Measurements from ENCODE around the gene RSAD2.
"Not testable (repeated sequence)": the region's sequence is repeated elsewhere in the genome, so short reads cannot be mapped to it uniquely, and the experiment has no call there.

The RSAD2 gene

DNA sequence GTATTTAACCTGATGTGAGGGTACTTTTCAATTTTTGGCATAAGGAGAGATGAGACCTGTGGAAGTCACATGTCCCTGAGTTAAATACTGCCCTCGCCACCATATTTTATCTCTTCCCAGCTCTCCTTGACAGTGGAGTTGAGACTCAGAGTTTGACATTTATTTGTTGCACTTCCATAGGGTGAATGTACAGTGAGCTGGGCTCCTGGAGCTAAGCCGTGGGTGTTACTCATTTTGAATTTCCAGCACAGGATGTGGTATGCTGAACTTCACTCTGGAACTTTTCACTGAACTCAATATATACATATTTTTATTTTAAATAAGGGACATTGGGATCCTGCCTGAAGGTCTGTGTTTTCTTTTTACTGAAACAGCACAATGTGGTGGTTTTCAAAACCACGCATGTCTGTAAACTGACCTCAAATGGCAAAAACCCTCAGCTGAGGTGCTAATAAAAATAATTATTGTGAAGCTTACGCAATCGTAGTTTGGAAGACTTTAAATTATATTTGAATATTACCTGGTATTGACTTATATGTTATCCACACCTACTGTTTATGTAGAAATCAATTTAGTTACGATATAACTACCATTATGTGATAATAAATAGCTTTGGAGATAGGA is 51.7 kb downstream of the RSAD2 start:
- no peak for DNase-seq

DNA sequence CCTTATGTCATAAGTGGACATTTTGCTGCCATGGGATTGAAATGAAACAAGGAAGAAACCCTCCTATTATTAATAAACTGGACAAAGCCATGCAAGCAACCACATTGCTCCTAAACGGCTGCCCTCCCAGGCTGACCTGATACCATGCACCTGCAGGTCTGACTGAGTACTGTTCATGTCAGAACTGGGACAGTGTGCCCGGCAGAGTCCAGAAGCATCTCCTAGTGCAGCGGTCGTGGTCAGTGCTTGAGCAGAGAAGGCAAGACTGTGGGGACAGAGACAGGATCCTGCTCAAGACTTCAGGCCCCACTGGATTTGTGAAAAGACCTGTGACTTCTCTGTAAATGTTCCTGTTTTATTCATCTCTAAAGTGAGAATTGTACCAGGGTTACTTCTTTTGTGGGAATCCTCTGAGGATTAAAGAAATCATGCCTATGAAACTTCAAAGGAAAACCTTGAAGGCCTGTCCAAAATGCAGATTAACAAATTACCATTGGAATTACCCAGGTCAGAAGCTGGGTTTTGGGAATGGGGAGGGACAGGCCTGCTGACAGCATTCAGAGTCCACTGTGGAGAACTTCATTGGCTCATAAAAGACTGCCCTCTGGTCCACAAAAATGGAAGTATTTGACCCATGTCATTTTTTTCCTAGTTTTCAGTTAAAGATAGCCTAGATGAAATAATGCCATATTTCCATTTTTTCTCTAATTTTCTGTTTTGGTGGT is 53.5 kb downstream of the RSAD2 start:
- no peak for DNase-seq

DNA sequence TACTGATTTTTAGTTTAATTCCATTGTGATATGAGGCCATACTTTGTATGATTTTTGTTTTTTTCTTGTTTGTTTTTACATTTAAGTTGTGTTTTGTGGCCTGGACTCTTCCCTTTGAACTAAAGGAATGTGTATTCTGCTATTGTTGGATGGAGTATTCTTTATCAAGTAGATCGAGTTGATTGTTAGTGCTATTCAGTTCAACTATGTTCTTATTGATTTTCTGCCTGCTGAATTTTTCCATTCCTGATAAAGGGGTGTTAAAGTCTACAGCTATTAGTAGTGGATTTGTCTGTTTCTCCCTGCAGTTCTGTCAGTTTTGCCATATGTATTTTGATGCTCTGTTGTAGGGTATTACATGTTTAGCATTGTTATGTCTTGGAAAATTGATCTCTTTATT is 54.2 kb downstream of the RSAD2 start:
- DNase-seq, result no peak

DNA sequence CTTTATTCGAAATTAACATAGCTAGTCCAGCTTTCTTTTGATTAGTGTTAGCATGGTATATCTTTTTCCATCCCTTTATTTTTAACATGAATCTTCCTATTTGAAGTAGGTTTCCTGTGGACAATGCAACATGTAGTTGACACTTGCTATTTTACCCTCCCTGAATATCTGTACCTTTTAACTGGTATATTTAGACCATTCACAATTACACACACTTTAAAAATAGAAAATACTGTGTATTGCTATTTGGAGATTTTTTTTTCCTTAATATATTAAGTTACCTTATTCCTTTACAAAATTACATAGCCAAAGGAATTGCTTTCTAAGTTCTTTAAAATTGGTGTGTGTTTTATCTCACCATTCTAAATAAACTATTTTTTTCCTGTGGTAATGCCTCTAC is 54.6 kb downstream of the RSAD2 start:
- no peak for DNase-seq

DNA sequence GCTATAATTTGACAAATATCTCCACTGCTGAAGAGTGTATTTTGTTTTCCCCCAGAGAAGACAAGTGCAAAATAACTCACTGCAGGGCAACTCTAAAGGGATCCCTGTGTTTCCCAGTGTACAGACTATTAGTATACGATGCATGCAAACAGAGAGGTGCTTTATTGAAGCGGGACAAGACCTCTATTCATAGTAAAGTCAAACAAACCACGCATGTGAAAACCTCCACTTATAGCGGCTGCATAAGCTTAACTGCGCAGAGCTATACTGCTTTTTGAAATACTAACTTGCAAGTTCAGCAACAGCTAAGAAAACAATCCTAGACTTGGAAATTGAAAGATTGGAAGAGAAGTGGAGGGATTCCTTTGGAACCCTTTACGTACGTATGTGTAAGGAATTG is 55.3 kb downstream of the RSAD2 start:
- DNase-seq, result no peak

DNA sequence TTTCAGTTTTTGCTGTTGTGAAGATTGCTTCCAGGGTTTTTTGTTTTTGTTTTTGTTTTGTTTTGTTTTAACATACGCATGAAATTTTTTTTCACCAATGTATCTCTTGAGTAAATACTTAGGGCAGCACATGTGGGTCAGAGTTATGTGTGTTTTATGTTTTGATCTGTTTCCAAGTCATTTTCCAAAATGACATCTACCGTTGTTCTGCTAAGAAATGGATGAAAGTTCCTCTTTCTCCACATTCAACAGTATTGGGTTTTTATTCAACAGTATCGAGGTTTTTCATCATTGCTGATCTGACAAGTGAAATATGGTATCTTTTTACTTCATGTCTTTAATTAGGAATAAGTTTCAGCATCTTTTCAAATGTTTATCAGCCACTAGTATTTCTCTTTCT is 56.3 kb downstream of the RSAD2 start:
- no peak for DNase-seq

DNA sequence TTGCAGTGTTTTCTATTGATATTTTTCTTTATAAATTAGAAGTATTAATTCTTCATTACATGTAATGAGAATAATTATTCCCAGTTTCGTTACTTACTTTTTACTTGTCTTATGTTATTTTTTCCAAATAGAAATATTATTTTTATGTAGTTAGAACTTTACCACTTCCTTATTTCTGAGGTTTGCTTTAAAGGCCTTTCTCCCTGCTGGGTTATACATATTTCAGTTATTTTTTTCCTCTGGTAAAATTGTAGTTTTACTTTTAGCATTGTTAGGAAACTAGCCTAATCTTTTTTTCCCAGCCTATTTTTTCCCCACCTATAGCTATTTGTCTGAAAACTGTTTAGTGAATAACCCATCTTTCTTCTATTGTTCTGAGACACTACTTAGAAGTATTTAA is 56.8 kb downstream of the RSAD2 start:
- DNase-seq, result no peak

DNA sequence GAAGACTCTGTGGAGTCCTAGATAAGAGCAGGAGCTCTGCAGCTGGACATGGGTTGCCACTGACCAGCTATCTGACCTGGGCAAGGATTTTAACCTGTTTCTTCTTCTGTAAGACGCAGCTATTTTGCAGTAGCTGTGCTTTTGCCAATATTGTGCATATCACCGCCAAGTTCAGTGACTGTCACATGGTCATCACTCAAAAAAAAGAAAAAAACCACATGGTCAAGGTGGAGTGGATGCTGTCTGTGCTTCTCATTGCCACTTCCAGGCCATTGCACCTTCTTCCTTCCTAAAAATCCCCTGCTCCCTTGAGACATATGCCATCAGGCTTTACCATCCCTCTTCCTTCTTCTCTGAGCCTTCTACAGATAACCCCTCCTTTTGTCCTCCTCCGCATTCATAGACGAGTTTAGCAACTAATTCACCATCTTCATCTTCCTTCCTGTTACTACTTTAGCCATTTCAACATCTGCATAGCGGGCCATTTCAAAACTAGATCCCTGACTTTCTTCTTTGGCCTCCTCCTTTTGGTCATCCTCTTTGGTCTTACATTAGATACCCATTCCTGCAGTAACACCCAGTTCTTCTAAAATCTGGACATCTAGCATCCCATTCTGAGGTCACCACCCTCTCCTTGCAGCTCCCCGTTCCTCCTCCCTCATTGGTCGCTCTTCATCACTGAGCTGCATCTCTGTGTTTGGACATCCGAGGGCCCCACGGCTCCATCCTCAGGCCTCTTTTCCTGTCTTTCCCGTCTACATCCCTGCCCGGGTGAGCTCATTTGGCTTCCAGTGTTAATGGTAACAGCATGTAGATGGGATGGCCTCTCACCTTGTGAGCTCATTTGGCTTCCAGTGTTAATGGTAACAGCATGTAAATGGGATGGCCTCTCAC is 57.4 kb downstream of the RSAD2 start:
- no peak for DNase-seq

DNA sequence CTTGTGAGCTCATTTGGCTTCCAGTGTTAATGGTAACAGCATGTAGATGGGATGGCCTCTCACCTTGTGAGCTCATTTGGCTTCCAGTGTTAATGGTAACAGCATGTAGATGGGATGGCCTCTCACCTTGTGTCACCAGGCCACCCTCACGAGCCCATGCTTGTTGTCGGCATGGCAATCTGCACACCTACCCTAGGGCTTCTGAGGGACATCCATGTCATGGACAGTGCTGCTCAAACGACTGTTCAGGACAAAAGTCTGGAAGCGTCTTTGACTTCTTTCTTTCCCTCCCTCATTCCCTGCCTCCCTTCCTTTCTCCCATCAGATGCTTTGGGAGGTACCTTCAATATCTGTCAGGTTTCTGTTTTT is 58.1 kb downstream of the RSAD2 start:
- not testable (repeated sequence) for DNase-seq

DNA sequence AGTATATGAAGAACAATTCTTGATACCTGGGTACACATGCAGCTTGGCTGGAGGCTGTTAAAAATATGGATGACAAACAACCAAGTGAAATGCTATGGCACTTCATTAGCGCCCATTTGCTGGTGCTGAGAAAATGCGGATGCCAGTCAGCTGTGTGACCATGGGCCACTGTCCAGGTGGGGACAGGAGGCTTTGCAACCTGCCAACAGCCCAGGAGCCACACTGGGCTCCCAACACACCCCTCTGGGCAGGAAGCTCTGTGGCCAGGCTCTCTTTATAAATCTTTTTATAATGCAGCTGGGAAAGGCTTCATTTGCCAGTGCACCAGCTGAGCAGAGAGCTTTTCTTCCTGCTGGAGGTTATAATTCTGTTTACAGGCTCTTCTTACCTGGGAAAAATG is 59.6 kb downstream of the RSAD2 start:
- DNase-seq, result no peak

DNA sequence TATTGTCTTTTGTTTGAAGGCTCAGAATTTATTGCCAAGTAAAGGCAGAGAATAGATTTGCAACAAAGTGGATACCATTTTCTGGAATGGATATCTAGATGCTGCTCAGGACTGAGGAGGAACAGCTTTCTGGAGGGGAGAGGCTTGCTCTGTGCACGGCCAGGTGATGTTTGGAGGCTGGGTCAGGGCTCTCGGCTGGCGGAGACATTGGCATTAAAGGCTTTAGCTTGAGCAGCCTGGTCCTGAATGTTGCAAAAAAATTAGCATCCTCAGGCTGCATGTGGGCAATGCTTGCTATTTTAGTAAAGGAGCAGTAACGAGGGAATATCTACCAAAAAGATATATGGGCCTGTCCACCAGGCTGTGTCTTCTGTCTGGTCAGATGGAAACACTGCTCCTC is 60.0 kb downstream of the RSAD2 start:
- no peak for DNase-seq

DNA sequence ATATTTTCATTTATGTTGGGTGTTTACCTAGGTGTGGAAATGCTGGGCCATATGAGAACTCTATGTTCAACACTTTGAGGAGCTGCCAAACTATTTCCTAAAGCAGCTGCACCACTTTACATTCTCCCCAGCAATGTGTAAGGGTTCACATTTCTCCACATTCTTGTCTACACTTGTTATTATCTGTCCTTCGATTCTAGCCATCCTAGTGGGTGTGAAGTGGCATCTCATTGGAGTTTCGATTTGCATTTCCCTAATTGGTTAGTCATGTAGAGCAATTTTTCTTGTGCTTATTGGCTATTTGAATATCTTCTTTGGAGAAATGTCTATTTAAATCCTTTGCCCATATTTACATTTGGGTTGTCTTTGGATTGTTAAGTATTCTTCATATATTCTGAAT is 61.5 kb downstream of the RSAD2 start:
- DNase-seq, result no peak

DNA sequence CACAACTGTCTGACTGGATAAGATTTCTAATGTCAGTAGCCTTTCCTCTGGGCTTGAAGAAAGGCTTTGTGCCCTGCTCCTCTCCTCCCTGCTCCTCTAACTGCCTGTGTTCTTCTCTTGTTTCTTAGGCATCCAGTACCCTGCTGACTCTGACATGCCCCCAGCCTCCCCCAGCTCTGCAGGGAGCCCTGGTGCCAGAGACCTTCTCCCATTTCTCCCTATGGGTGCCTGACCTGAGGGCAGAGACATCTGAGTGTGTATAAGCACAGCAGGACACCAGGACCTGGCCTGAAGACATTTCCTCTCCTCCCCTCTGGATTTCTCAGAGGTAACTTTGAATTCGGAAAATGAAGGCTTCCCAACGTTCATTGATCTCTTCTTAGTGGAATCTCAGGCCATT is 63.2 kb downstream of the RSAD2 start:
- no peak for DNase-seq

DNA sequence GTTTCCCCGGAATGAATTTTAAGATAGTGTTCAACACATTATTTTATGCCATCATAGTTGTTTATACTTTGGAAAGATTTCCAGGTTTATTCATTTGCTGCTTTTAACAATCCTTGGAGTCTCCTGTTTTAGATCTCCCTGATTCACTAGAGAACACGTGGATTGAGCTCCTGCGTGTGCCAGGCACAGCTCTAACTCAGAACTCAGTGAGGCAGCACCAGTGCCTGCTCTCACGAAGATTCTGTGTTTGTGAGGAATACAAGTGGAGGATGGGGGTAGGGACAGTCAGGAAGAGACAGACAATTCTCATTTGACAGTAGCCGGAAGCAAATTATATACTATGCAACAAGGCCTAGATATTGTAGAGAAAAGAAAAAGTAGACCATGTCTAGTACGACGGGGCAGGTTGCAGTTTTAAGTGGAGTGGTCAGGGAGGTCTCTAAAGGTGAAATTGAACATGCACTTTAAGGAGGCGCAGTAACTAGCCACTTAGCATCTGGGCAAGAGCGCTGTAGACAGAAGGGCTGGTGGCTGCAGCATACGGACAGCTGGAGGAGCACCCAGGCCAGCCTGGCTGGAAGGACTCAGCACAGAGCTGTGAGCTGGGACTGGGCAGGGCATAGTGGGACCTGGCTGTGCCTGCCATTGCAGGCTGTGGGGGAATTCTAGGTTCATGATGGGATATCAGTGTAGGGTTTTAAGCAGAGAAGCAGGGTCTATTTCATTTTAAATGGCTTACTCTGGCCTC is 63.9 kb downstream of the RSAD2 start:
- DNase-seq, result no peak

DNA sequence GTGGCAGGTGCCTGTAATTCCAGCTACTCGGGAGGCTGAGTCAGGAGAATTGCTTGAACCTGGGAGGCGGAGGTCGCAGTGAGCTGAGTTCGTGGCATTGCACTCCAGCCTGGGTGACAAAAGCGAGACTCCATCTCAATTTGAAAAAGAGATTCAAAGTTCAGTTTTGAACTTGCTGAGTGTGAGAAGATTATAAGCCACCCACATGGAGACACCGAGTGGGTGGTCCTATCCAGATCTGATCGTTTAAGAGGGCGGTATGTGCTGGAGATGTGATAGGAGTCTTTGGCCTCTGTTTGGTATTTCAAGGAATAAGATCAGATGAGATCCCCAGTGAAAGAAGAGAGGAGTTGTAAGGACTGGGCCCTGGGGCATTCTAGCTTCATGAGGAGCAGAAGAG is 65.3 kb downstream of the RSAD2 start:
- no peak for DNase-seq

DNA sequence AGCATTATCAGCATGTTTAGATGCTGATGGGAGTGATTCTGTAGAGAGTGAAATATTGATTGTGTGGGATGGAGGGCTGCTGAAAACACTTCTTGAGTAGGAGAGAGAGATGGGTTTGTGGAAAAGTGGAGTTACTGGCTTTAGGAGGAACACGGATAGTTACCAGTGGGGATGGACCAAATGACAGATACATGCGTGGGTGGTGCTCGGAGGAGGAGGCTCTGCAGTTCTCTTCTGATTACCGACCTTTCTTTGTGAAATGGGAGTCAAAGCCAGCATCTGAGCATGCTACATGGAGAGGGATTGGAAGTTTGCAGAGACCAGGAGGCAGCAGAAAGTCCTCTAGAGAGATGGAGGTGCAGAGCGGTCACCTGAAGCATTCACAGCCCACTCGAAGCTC is 65.9 kb downstream of the RSAD2 start:
- DNase-seq, result no peak

DNA sequence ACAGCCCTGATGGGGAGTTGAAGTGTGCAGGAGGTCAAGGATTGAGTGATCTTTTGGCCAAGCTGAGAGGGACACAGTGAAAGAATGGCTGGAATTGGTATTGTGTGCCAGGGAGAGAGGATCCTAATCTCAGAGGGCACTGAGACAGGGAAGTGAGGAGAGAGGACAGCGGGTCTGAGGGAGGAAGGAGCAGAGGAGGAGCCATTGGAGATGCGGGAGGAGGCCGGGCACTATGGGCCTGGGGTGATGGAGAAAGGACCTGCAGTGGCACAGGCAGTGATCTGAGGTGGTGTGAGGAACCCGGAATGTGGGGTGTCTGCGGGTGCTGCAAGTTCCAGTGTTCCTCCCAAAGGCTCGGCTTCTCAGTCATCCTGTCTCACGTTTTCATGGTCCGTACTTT is 66.4 kb downstream of the RSAD2 start:
- DNase-seq, result no peak

DNA sequence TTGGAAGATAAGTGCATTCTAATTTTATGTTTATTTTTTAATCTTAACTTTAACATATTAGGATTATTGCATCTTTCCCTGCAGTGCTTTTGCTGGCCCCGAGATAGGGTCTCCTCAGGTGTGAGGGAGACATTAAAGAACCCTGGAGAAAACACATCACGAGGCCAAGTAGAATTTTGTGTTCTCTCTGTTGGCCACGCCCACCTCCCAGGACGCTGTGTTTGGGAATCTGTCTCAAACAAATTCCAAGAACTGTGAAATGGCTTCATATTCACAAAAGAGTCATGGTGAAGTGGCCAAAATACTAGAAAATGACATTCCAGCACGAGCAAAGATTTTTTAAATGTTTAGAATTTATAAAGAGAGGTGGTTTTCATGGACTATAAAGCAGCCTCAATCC is 67.0 kb downstream of the RSAD2 start:
- no peak for DNase-seq

DNA sequence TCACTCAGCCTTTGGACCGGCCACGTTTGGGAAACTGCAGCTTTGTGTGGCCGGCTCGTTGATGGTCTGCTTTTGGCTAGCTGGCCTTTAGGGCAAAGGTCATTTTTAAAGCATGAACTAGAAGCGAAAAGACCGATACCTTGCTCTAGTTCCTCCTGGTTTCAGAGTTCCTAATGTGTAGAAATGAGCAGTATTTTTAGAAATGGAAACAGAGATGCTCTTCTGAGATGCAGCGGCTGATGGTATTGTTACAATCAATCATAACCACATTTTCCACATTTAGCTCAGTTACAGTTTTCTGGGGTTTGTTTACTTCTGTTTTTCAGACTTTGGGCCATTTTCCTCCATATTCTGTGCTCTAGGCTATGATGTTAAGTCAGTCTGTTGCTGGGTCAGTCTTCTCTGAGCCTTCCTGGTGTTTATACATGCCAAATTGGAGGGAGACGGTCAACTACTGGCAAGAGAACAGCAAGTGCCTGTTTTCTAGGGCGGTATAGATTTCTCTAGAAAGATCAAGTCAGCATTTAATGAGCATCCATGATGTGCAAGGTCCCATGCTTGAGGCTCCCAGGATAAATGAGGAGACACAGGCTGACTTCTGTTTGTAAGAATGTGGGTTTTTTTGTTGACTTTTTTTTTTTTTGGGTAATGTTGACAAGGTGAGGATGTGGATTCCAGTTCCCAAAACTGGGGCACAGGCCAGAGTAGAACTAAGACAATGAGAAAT is 67.7 kb downstream of the RSAD2 start:
- no peak for DNase-seq

DNA sequence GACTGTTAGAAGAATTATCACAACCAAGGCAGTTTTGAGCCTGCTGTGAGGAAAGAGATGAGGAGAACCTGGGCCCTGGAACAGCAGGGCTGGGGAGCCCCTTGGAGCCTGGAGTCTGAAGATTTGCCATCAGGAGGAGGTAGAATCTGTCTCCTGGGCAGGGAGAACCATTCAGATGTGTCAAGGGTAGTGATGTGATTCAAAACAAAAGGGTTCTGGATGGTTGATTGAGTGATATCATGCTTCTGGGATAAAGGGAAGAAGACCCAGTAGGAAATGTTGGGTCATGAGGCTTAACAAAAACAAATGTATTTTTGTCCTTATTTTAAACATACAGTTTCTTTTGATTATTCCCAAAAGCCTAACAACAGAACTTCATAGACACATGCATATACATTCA is 68.2 kb downstream of the RSAD2 start:
- DNase-seq, result no peak

DNA sequence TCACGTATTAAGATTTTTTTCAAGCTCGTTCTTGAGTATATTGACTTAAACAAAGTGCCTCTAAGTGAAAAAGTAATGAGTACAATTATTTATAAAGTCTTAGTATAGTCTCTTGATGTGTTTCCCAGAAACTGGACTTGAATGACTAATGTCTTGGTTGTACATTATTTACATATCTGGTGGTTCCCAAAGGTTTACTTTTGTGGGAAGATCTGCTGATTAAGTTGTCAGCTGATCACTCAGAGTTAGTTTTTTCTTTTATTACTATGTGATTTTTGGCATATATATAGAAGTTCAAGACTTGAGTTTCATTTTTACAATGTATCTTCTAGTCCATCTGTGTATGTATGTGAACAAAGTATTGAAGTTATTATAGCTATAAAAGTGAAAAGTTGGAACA is 69.1 kb downstream of the RSAD2 start:
- no peak for DNase-seq

All from activated CD8-positive, alpha-beta memory T cell treated with anti-CD3 and anti-CD28 coated beads, Interleukin-2, amount 50 U/mL, for 4 hours (primary cell).